ENCODE data around the gene MIX23.

GRCh38 chr3:122409446-122409845, 26.4 kb upstream of the MIX23 start:
- TF ChIP-seq CTCF (IDR thresholded peaks at IDR 0.05) (no peak), POLR2AphosphoS5 (IDR thresholded peaks at IDR 0.05) (no peak), POLR2A (IDR thresholded peaks at IDR 0.05) (no peak)
